Measurements from ENCODE around the gene COBL.

Gene COBL

GRCh38 chr7:51082096-51082840 is 234.3 kb downstream of the COBL start:
- Histone ChIP-seq H3K27ac (ENCODE audit: low read length) (no peak overlapping the region), H3K4me3 (ENCODE audit: low read length) (no peak overlapping the region), H3K9ac (ENCODE audit: low read depth, low read length) (no peak overlapping the region), H3K9me3 (ENCODE audit: insufficient read depth, low read depth, low read length) (no peaks in the 10 kb centered on the region), H3K36me3 (ENCODE audit: insufficient read depth, low read depth, low read length) (no peaks in the 10 kb centered on the region; the same call in 1 of the 2 replicates), H3K27me3 (ENCODE audit: insufficient read depth, low read length) (no peaks in the 10 kb centered on the region), H3K4me1 (ENCODE audit: insufficient read depth, low read length) (peaks cover 15% of the 10 kb centered on the region; the same call in 1 of the 2 replicates)

GRCh38 chr7:51081270-51081890 is 235.2 kb downstream of the COBL start:
- H3K36me3 ChIP-seq (ENCODE audit: insufficient read depth, low read depth, low read length) = no peaks in the 10 kb centered on the region; the same call in 1 of the 2 replicates
- H3K27ac ChIP-seq (ENCODE audit: low read length) = no peak overlapping the region
- H3K27me3 ChIP-seq (ENCODE audit: insufficient read depth, low read length) = no peaks in the 10 kb centered on the region
- peak overlapping the region; percentile 37; the same call in 1 of the 2 replicates for H3K9ac ChIP-seq (ENCODE audit: low read depth, low read length)
- peak overlapping the region; percentile 13; the same call in 1 of the 2 replicates for H3K4me3 ChIP-seq (ENCODE audit: low read length)
- H3K9me3 ChIP-seq (ENCODE audit: insufficient read depth, low read depth, low read length) = no peaks in the 10 kb centered on the region
- H3K4me1 ChIP-seq (ENCODE audit: insufficient read depth, low read length) = peaks cover 15% of the 10 kb centered on the region; the same call in 1 of the 2 replicates

- no peaks in the 10 kb centered on the region for H3K27me3 ChIP-seq (ENCODE audit: insufficient read depth, low read length)
- peaks cover 15% of the 10 kb centered on the region; the same call in 1 of the 2 replicates for H3K4me1 ChIP-seq (ENCODE audit: insufficient read depth, low read length)
- peak overlapping the region; percentile 24 for H3K27ac ChIP-seq (ENCODE audit: low read length)
- no peaks in the 10 kb centered on the region for H3K9me3 ChIP-seq (ENCODE audit: insufficient read depth, low read depth, low read length)
- no peaks in the 10 kb centered on the region; the same call in 1 of the 2 replicates for H3K36me3 ChIP-seq (ENCODE audit: insufficient read depth, low read depth, low read length)
- H3K9ac ChIP-seq (ENCODE audit: low read depth, low read length) = peak overlapping the region; percentile 71; the same call in 1 of the 2 replicates
- H3K4me3 ChIP-seq (ENCODE audit: low read length) = peak overlapping the region; percentile 22; the same call in 1 of the 2 replicates
Measured at GRCh38 chr7:51080622-51081269, 235.9 kb downstream of the COBL start.

GRCh38 chr7:51080216-51080615 is 236.4 kb downstream of the COBL start:
- peak overlapping the region; percentile 24 for H3K27ac ChIP-seq (ENCODE audit: low read length)
- peaks cover 15% of the 10 kb centered on the region; the same call in 1 of the 2 replicates for H3K4me1 ChIP-seq (ENCODE audit: insufficient read depth, low read length)
- H3K36me3 ChIP-seq (ENCODE audit: insufficient read depth, low read depth, low read length) = no peaks in the 10 kb centered on the region; the same call in 1 of the 2 replicates
- H3K4me3 ChIP-seq (ENCODE audit: low read length) = peak overlapping the region; percentile 22; the same call in 1 of the 2 replicates
- H3K27me3 ChIP-seq (ENCODE audit: insufficient read depth, low read length) = no peaks in the 10 kb centered on the region
- H3K9ac ChIP-seq (ENCODE audit: low read depth, low read length) = peak overlapping the region; percentile 71; the same call in 1 of the 2 replicates
- H3K9me3 ChIP-seq (ENCODE audit: insufficient read depth, low read depth, low read length) = no peaks in the 10 kb centered on the region

- Histone ChIP-seq H3K27ac (ENCODE audit: low read length) (no peak overlapping the region), H3K9ac (ENCODE audit: low read depth, low read length) (no peak overlapping the region), H3K4me1 (ENCODE audit: insufficient read depth, low read length) (peaks cover 15% of the 10 kb centered on the region; the same call in 1 of the 2 replicates), H3K27me3 (ENCODE audit: insufficient read depth, low read length) (no peaks in the 10 kb centered on the region), H3K4me3 (ENCODE audit: low read length) (no peak overlapping the region), H3K36me3 (ENCODE audit: insufficient read depth, low read depth, low read length) (no peaks in the 10 kb centered on the region), H3K9me3 (ENCODE audit: insufficient read depth, low read depth, low read length) (no peaks in the 10 kb centered on the region)
Measured at GRCh38 chr7:51079494-51079893, 237.1 kb downstream of the COBL start.

- Histone ChIP-seq H3K9ac (ENCODE audit: low read depth, low read length) (no peak overlapping the region), H3K27me3 (ENCODE audit: insufficient read depth, low read length) (no peaks in the 10 kb centered on the region), H3K4me3 (ENCODE audit: low read length) (no peak overlapping the region), H3K4me1 (ENCODE audit: insufficient read depth, low read length) (peaks cover 15% of the 10 kb centered on the region; the same call in 1 of the 2 replicates), H3K27ac (ENCODE audit: low read length) (no peak overlapping the region), H3K9me3 (ENCODE audit: insufficient read depth, low read depth, low read length) (no peaks in the 10 kb centered on the region), H3K36me3 (ENCODE audit: insufficient read depth, low read depth, low read length) (no peaks in the 10 kb centered on the region)
Measured at GRCh38 chr7:51078653-51079052, 238.0 kb downstream of the COBL start.

GRCh38 chr7:51077987-51078370 is 238.6 kb downstream of the COBL start:
- H3K36me3 ChIP-seq (ENCODE audit: insufficient read depth, low read depth, low read length) = no peaks in the 10 kb centered on the region
- peaks cover 15% of the 10 kb centered on the region; the same call in 1 of the 2 replicates for H3K4me1 ChIP-seq (ENCODE audit: insufficient read depth, low read length)
- H3K9me3 ChIP-seq (ENCODE audit: insufficient read depth, low read depth, low read length) = no peaks in the 10 kb centered on the region
- no peak overlapping the region for H3K9ac ChIP-seq (ENCODE audit: low read depth, low read length)
- H3K4me3 ChIP-seq (ENCODE audit: low read length) = no peak overlapping the region
- no peaks in the 10 kb centered on the region for H3K27me3 ChIP-seq (ENCODE audit: insufficient read depth, low read length)
- H3K27ac ChIP-seq (ENCODE audit: low read length) = no peak overlapping the region

- Histone ChIP-seq H3K36me3 (ENCODE audit: insufficient read depth, low read depth, low read length) (no peaks in the 10 kb centered on the region), H3K4me3 (ENCODE audit: low read length) (no peak overlapping the region), H3K27ac (ENCODE audit: low read length) (no peak overlapping the region), H3K9ac (ENCODE audit: low read depth, low read length) (no peak overlapping the region), H3K4me1 (ENCODE audit: insufficient read depth, low read length) (peaks cover 15% of the 10 kb centered on the region; the same call in 1 of the 2 replicates), H3K9me3 (ENCODE audit: insufficient read depth, low read depth, low read length) (no peaks in the 10 kb centered on the region), H3K27me3 (ENCODE audit: insufficient read depth, low read length) (no peaks in the 10 kb centered on the region)
Measured at GRCh38 chr7:51077316-51077986, 239.2 kb downstream of the COBL start.

GRCh38 chr7:51075681-51076580 is 240.7 kb downstream of the COBL start:
- H3K4me3 ChIP-seq (ENCODE audit: low read length) = no peak overlapping the region
- no peak overlapping the region for H3K27ac ChIP-seq (ENCODE audit: low read length)

GRCh38 chr7:51073171-51073570 is 243.4 kb downstream of the COBL start:
- H3K4me1 ChIP-seq (ENCODE audit: insufficient read depth, low read length) = no peaks in the 10 kb centered on the region; the same call in 1 of the 2 replicates
- H3K9me3 ChIP-seq (ENCODE audit: insufficient read depth, low read depth, low read length) = no peaks in the 10 kb centered on the region
- H3K9ac ChIP-seq (ENCODE audit: low read depth, low read length) = no peak overlapping the region

More at GRCh38 chr7:51075681-51076580, 240.7 kb downstream of the COBL start:
- no peaks in the 10 kb centered on the region for H3K27me3 ChIP-seq (ENCODE audit: insufficient read depth, low read length)
- no peaks in the 10 kb centered on the region for H3K9me3 ChIP-seq (ENCODE audit: insufficient read depth, low read depth, low read length)
- H3K9ac ChIP-seq (ENCODE audit: low read depth, low read length) = no peak overlapping the region
- no peaks in the 10 kb centered on the region for H3K36me3 ChIP-seq (ENCODE audit: insufficient read depth, low read depth, low read length)
- peaks cover 10% of the 10 kb centered on the region; the same call in 1 of the 2 replicates for H3K4me1 ChIP-seq (ENCODE audit: insufficient read depth, low read length)

More at GRCh38 chr7:51073171-51073570, 243.4 kb downstream of the COBL start:
- no peaks in the 10 kb centered on the region for H3K36me3 ChIP-seq (ENCODE audit: insufficient read depth, low read depth, low read length)
- no peak overlapping the region for H3K4me3 ChIP-seq (ENCODE audit: low read length)
- no peak overlapping the region for H3K27ac ChIP-seq (ENCODE audit: low read length)
- no peaks in the 10 kb centered on the region for H3K27me3 ChIP-seq (ENCODE audit: insufficient read depth, low read length)
